GM21619 (cell line): ENCODE measurements around the gene NYAP2.

Experiments used
- ATAC-seq: cut with Tn5 transposase; IDR thresholded peaks from one replicate; pipeline ENCODE4 v1.9.1; 2021; ENCODE audit not compliant: unreplicated experiment

Gene NYAP2

DNA sequence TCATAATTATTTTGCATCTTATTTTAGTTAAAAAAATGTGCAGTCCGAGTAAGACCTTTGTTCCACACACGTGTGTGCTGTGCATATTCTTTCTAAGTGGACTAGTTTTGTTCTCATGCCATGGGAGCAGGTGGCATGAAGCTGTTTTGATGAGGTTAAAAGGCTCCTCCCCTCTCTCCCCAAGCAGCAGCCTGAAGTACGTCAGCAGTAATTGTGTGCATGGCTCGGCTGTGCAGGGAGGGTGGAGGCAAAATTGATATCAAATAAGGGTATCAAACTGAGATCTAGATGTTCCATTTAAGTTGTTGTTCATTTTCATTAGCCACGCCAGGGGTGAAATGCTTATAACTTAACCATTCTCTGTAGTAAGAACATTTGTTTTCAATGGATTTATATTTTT is at the start of gene NYAP2:
Gene NYAP2 (plus strand): TSS at position 207 of the 400 bp plus-strand sequence. CDS start 9,171 bp downstream, outside the sequence.
- ATAC-seq: no peak

GRCh38 chr2:225353579-225354085 is 45.9 kb upstream of the NYAP2 start:
- no peak for ATAC-seq

DNA sequence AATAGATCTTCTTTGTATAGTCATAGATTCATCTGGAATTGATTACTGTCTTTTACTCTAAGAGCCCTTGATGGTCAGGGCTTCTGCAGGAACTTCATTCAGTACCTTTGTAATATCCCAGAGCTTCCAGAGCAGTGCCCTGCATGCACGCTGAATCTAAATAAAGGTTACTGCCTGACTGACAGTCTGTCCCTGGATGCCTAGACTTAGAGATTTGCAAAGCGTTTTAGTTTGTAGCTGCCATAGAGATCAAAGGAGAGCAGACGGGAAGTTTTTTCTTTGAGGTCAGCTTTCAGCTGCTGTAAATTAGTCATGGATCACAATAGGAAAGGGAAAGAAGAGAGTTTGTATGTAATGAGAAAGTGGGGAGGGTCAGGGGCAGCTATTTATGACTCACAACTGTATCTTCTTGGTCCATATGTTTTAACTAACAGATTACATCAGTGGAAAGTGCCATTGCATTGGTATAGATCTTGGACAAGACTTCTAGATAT is 45.2 kb upstream of the NYAP2 start:
- no peak for ATAC-seq

DNA sequence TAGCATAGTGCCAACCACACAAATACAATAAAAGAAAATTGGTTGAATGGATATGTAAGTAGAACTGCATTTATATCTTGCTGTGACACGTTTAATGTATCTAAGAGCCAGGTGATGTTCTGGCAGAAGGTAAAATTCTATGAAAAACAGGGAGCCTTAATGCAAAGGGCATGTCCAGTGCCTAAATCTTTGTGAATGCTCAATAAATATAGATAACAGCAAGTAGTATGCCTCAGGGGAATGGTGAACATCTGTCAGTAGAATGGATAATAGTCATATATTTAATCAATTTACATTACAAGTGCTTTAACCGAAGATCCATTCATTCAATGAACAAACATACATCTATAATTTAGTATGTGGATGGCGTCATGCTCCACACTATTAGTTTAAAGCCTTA is 43.7 kb upstream of the NYAP2 start:
- ATAC-seq: no peak

DNA sequence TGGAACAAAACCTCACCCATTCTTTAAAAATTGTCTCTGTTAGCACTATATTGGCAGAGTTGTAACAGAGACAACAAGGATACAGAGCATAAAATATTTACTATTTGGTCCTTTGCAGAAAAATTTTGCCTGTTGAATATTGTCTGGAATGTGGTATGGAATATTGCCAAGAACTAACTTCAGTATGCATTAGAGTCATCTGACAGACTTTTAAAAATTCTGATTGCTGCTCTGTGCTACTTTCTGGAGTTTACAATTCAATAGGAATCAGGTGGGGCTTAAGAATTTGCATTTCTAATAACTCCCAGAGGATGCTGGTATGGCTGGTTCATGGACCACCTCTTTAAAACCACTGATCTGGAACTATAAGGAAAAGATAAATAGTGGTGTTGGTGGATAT is 32.8 kb upstream of the NYAP2 start:
- ATAC-seq: no peak

GRCh38 chr2:225367482-225367881 is 32.0 kb upstream of the NYAP2 start:
- no peak for ATAC-seq

GRCh38 chr2:225378984-225379383 is 20.5 kb upstream of the NYAP2 start:
- ATAC-seq: no peak

- ATAC-seq: no peak
Measured at GRCh38 chr2:225379856-225380255, 19.7 kb upstream of the NYAP2 start.

- ATAC-seq: no peak
Measured at GRCh38 chr2:225381609-225382008, 17.9 kb upstream of the NYAP2 start.

- no peak for ATAC-seq
Measured at GRCh38 chr2:225398372-225398771, 1.1 kb upstream of the NYAP2 start.

DNA sequence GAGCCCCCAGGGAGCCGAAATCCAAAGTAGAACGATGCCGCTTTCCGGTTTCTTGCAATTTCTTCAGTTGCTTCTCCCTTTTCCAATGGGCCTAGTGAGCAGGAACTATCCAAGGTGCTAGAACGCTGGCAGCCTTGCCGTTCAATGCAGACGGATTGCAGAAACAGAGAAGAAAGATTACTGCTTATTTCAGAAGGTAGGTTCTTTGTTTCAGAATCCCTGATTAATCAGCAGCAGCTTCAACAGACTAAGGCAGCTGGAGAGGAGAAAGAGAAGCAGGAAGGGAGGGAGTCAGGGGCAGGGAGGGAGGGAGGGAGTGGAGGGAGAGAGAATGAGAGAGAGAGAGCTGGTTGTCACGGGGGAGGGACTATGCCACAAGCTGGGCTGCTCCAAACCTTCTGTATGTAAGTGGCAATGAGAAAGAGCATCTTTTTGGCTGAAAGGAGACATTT is 576 bp downstream of the NYAP2 start:
- ATAC-seq: no peak

GRCh38 chr2:225400546-225401400 is 1.3 kb downstream of the NYAP2 start:
- ATAC-seq: no peak

DNA sequence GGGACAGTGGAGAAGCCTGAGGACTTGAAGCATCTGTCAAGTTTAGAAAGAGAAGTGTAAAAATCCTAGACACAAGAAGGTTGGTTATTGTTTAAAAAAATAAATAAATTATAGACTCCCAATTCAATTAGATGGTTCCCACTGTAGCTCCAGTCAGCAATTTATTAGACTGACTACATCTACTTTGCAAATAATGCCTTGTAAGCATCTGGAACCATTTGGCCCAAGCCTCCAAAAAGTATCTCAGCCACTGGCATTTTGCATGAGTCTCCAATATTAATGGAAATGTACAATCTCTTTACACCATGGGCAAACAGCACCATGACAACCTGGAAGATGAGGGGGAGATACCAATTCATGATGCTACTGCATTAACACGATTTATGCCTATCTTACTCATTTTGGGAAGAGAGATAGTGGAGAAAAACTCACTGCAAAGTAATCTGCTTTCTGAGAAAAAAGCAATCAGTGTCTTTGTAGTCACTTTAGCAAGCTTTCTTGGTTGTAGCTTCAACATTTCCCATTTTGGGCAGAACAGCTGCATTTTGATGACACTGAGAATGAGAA is 2.8 kb downstream of the NYAP2 start:
- no peak for ATAC-seq

- ATAC-seq: no peak
Measured at GRCh38 chr2:225411452-225411851, 11.9 kb downstream of the NYAP2 start.

- no peak for ATAC-seq
Measured at GRCh38 chr2:225413786-225414185, 14.3 kb downstream of the NYAP2 start.

DNA sequence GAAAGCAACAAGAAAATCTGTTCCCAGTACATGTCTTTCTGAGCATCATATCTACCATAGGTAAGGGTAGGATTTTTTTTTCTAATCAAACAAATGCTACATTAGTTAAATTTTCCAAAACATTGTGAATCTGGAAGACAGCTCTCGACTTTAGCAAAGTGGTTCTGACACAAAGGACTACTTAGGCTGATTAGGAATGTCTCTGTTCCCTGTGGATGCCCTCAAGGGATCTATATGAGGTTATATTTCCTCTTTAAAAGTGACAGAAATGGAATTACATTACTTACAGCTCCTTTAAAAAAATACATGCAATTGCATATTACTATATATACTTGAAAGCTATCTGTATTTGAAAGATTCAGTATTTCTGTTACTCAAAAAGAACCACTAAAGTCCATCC is 15.4 kb downstream of the NYAP2 start:
- no peak for ATAC-seq

DNA sequence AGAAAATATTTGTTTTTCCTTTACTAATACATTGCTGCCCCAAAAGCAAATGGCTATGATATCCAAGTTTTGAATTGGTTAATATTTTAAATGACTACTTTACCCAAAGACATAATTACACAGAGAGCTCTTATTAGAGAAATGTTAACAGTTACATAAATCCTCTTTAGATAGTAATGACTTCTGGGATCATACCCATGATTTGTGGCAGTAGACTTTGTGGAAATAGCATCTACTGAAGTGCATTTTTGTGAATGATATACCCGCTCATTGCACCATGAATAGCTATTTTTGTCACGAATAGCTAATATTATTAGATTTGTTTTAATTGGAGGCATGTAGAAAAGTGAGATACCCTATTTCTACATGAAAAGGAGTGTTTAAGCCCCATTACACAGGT is 15.8 kb downstream of the NYAP2 start:
- no peak for ATAC-seq

DNA sequence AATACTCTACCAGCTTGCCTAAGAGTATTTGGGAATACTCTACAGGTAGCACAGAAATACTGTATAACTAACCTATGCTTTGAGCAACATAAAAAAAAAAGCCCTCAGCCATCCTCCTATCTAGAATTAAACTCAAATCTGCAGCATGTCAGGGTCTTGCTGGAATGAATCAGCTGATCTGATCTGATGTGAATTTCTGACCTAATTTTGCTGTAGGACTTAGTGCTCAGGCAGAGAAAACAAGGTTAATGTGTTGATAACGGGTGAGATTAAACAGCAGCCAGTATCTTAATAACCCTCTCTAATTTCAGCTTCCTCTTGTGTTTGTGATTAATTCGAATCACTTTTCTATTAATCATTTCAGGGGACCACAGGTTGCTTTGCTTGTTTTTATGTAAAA is 16.3 kb downstream of the NYAP2 start:
- ATAC-seq: no peak

DNA sequence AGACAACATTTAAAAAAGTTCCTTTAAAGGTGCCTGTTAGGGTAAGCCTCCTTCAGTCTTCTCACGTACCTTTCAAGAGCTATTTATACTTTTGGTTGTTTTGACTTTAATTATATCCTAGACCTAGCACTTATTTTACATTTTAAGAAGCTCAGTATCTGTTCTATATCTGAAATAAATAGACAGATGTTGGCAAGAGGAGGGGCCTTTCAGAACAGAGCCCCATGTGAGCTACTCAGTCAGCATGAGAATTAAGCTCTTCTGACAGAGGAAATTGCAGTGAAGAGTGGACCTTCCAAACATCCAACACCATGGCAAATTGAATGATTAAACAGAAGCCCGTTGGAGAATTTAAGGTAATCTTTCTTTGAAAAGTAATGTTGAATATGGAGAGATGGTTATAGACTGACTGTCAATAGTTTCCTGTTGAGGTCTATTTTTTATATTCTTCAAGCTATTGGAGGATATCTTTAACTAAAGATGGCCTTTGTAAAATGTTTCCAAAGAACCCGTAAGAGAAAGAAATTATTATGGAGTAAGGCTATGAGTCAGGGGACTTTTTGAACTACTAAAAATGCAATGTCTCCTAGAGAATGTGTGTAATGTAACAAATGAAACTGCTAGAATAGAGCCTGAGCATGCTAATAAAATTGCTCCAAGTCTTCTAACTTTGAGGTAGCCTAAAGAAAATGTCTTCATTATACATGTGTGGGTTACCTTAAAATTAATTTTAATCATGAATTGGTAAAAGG is 17.3 kb downstream of the NYAP2 start:
- ATAC-seq: no peak

- no peak for ATAC-seq
Measured at GRCh38 chr2:225419033-225419432, 19.5 kb downstream of the NYAP2 start.

DNA sequence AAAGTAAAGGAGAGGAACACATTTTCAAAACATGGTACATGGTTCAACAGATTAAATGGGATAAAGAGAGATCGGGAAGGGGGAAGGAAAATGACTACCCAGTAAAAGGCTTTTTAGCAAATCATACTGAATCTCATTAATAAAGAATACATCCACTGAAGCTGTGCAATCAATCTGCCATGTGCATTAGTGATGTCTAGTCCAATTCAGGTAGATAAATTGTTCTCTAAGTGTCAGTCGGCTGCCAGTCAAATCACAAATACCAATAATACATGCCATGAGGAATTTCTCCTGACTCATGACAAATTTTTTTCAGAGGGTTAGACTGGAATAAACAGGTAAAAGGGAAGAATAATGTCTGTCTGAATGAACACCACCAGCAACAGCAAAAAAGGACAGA is 22.6 kb downstream of the NYAP2 start:
- no peak for ATAC-seq
